Parathyroid adenoma (tissue), 2 donors: Measurements from ENCODE around the gene GRIK5.

Experiments used
- H2AFZ ChIP-seq: fragments of 300-600 bp; sonication (generic); one replicate; pipeline ENCODE4 v1.7.0; 2017; ENCODE audit warnings: antibody characterized with exemption, mild to moderate bottlenecking
- H3K27ac ChIP-seq: fragments of 300-600 bp; sonication (generic); one replicate; pipeline ENCODE4 v1.7.0; 2017
- H3K27me3 ChIP-seq: fragments of 300-600 bp; sonication (generic); one replicate; pipeline ENCODE4 v1.7.0; 2017; ENCODE audit warnings: low read length; ENCODE audit not compliant: control insufficient read depth, insufficient read depth
- H3K36me3 ChIP-seq: fragments of 300-600 bp; sonication (generic); one replicate; pipeline ENCODE4 v1.7.0; 2017; ENCODE audit warnings: low read length; ENCODE audit not compliant: control insufficient read depth, insufficient read depth
- H3K4me1 ChIP-seq: fragments of 300-600 bp; sonication (generic); one replicate; pipeline ENCODE4 v1.7.0; 2017; ENCODE audit warnings: control low read depth
- H3K4me2 ChIP-seq: fragments of 300-600 bp; sonication (generic); one replicate; pipeline ENCODE4 v1.7.0; 2017; ENCODE audit warnings: low read length
- H3K4me3 ChIP-seq: fragments of 300-600 bp; sonication (generic); one replicate; pipeline ENCODE4 v1.7.0; 2017; ENCODE audit warnings: low read depth, low read length
- H3K79me2 ChIP-seq: fragments of 300-600 bp; sonication (generic); one replicate; pipeline ENCODE4 v1.7.0; 2017; ENCODE audit warnings: control low read depth
- H3K9ac ChIP-seq: fragments of 300-600 bp; sonication (generic); one replicate; pipeline ENCODE4 v1.7.0; 2017; ENCODE audit warnings: mild to moderate bottlenecking
- H3K9me3 ChIP-seq: fragments of 300-600 bp; sonication (generic); one replicate; pipeline ENCODE4 v1.7.0; 2017; ENCODE audit warnings: low read length; ENCODE audit not compliant: control insufficient read depth
- TF ChIP-seq, protein P1 (sequence below): fragments of 300-600 bp; sonication (generic); IDR thresholded peaks from one replicate; pipeline ENCODE4 v1.7.0; 2017; ENCODE audit warnings: antibody characterized with exemption, mild to moderate bottlenecking
- donor health status: primary hyperparathyroidism.

Gene GRIK5

DNA sequence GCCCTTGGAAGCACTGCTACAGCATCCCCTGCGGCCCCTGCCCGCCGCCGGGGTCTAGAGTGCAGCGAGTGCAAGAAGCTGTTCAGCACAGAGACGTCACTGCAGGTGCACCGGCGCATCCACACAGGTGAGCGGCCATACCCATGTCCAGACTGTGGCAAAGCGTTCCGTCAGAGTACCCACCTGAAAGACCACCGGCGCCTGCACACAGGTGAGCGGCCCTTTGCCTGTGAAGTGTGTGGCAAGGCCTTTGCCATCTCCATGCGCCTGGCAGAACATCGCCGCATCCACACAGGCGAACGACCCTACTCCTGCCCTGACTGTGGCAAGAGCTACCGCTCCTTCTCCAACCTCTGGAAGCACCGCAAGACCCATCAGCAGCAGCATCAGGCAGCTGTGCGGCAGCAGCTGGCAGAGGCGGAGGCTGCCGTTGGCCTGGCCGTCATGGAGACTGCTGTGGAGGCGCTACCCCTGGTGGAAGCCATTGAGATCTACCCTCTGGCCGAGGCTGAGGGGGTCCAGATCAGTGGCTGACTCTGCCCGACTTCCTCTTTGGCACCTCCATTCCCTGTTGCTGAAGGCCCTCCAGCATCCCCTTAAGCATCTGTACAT is 10.9 kb upstream of the GRIK5 start:
- Histone ChIP-seq H3K79me2 (peaks cover 8% of the 10 kb centered on the region), H3K27ac (no peak overlapping the region), H3K9ac (no peak overlapping the region), H3K4me3 (no peak overlapping the region), H2AFZ (no peak overlapping the region), H3K36me3 (no peaks in the 10 kb centered on the region), H3K9me3 (no peaks in the 10 kb centered on the region), H3K27me3 (no peaks in the 10 kb centered on the region), H3K4me1 (peaks cover 11% of the 10 kb centered on the region), H3K4me2 (no peak overlapping the region)
- TF ChIP-seq, protein P1, sequence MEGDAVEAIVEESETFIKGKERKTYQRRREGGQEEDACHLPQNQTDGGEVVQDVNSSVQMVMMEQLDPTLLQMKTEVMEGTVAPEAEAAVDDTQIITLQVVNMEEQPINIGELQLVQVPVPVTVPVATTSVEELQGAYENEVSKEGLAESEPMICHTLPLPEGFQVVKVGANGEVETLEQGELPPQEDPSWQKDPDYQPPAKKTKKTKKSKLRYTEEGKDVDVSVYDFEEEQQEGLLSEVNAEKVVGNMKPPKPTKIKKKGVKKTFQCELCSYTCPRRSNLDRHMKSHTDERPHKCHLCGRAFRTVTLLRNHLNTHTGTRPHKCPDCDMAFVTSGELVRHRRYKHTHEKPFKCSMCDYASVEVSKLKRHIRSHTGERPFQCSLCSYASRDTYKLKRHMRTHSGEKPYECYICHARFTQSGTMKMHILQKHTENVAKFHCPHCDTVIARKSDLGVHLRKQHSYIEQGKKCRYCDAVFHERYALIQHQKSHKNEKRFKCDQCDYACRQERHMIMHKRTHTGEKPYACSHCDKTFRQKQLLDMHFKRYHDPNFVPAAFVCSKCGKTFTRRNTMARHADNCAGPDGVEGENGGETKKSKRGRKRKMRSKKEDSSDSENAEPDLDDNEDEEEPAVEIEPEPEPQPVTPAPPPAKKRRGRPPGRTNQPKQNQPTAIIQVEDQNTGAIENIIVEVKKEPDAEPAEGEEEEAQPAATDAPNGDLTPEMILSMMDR, result no peak

DNA sequence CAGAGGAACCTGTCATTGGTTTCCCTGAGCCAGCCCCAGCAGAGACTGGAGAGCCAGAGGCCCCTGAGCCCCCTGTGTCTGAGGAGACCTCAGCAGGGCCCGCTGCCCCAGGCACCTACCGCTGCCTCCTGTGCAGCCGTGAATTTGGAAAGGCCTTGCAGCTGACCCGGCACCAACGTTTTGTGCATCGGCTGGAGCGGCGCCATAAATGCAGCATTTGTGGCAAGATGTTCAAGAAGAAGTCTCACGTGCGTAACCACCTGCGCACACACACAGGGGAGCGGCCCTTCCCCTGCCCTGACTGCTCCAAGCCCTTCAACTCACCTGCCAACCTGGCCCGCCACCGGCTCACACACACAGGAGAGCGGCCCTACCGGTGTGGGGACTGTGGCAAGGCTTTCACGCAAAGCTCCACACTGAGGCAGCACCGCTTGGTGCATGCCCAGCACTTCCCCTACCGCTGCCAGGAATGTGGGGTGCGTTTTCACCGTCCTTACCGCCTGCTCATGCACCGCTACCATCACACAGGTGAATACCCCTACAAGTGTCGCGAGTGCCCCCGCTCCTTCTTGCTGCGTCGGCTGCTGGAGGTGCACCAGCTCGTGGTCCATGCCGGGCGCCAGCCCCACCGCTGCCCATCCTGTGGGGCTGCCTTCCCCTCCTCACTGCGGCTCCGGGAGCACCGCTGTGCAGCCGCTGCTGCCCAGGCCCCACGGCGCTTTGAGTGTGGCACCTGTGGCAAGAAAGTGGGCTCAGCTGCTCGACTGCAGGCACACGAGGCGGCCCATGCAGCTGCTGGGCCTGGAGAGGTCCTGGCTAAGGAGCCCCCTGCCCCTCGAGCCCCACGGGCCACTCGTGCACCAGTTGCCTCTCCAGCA is 10.1 kb upstream of the GRIK5 start:
- Histone ChIP-seq H3K9ac (no peak overlapping the region), H2AFZ (no peak overlapping the region), H3K27me3 (no peaks in the 10 kb centered on the region), H3K4me2 (no peak overlapping the region), H3K79me2 (peaks cover 10% of the 10 kb centered on the region), H3K4me1 (peaks cover 11% of the 10 kb centered on the region), H3K4me3 (no peak overlapping the region), H3K27ac (no peak overlapping the region), H3K9me3 (no peaks in the 10 kb centered on the region), H3K36me3 (no peaks in the 10 kb centered on the region)
- TF ChIP-seq, protein P1, result no peak

DNA sequence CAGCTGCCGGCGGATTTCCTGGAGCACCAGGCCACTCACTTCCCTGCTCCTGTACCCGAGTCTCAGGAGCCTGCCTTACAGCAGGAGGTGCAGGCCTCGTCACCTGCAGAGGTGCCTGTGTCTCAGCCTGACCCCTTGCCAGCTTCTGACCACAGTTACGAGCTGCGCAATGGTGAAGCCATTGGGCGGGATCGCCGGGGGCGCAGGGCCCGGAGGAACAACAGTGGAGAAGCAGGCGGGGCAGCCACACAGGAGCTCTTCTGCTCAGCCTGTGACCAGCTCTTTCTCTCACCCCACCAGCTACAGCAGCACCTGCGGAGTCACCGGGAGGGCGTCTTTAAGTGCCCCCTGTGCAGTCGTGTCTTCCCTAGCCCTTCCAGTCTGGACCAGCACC is 9.3 kb upstream of the GRIK5 start:
- Histone ChIP-seq H3K36me3 (no peaks in the 10 kb centered on the region), H3K9ac (no peak overlapping the region), H3K4me1 (peaks cover 11% of the 10 kb centered on the region)

GRCh38 chr19:42078538-42079275 is 8.7 kb upstream of the GRIK5 start:
- TF ChIP-seq, protein P1, result no peak
- no peak overlapping the region for H3K4me2 ChIP-seq
- H3K36me3 ChIP-seq, result no peaks in the 10 kb centered on the region
- peaks cover 11% of the 10 kb centered on the region for H3K4me1 ChIP-seq
- H3K9me3 ChIP-seq, result no peaks in the 10 kb centered on the region
- no peak overlapping the region for H2AFZ ChIP-seq
- H3K79me2 ChIP-seq, result peaks cover 10% of the 10 kb centered on the region
- no peak overlapping the region for H3K9ac ChIP-seq
- no peak overlapping the region for H3K4me3 ChIP-seq
- H3K27ac ChIP-seq, result no peak overlapping the region
- H3K27me3 ChIP-seq, result no peaks in the 10 kb centered on the region

More for the DNA sequence above, 9.3 kb upstream of the GRIK5 start:
- TF ChIP-seq, protein P1, result no peak
- Histone ChIP-seq H3K27me3 (no peaks in the 10 kb centered on the region), H3K9me3 (no peaks in the 10 kb centered on the region), H3K79me2 (peaks cover 10% of the 10 kb centered on the region), H2AFZ (no peak overlapping the region), H3K4me2 (no peak overlapping the region), H3K27ac (no peak overlapping the region), H3K4me3 (no peak overlapping the region)
